NCI-H1092 treated with DMSO at 0.1 percent for 48 hours (cell line): ENCODE data around the gene MAD2L2.

ENCODE experiments used
- DNase-seq: peaks from one replicate; lab custom pipeline; 2025; lab: John Stamatoyannopoulos, UW

The MAD2L2 gene

GRCh38 chr1:11629184-11630016 lies 51.5 kb downstream of the MAD2L2 start:
- peak; percentile 52 for DNase-seq

- no peak for DNase-seq
These were observed 52.2 kb downstream of the MAD2L2 start for GRCh38 chr1:11628767-11629166.

- DNase-seq = no peak
These were observed 54.4 kb downstream of the MAD2L2 start for GRCh38 chr1:11626551-11626950.
